HL-60 (cell line): Measurements from ENCODE around the gene HDGF.

ENCODE experiments used
- DNase-seq, 2 experiments: peaks; one replicate each; pipeline ENCODE4 v3.0.0-alpha.2; 2010 to 2020; ENCODE audit warnings: low read depth in 1 of 2, low spot score in 1 of 2
- H3K27ac ChIP-seq: fragments of 250-450 bp; sonication (Bioruptor Pico); replicated peaks from 2 replicates; pipeline ENCODE4 v1.5.1; 2020; ENCODE audit warnings: mild to moderate bottlenecking, moderate library complexity
- H3K27me3 ChIP-seq: fragments of 250-450 bp; sonication (Bioruptor Pico); 2 replicates; pipeline ENCODE4 v1.5.1; 2021; ENCODE audit warnings: mild to moderate bottlenecking, moderate library complexity; ENCODE audit not compliant: insufficient read depth, poor library complexity, severe bottlenecking
- H3K4me3 ChIP-seq: replicated peaks from 2 replicates; pipeline ENCODE4 v1.5.1; 2011; ENCODE audit warnings: mild to moderate bottlenecking, control low read depth, low read length; ENCODE audit not compliant: insufficient read depth
- GABPA ChIP-seq: IDR thresholded peaks from 2 replicates; pipeline ENCODE4 v1.6.1; 2012; ENCODE audit warnings: low read depth
- POLR2AphosphoS5 ChIP-seq: IDR thresholded peaks from 2 replicates; pipeline ENCODE4 v1.6.1; 2012; ENCODE audit warnings: low read depth
- SPI1 ChIP-seq: IDR thresholded peaks from 2 replicates; pipeline ENCODE4 v1.6.1; 2012; ENCODE audit warnings: low read depth, mild to moderate bottlenecking, borderline replicate concordance
- TF ChIP-seq, protein P1 (sequence below): IDR thresholded peaks from 2 replicates; pipeline ENCODE4 v1.6.1; 2012; ENCODE audit warnings: low read depth; ENCODE audit not compliant: insufficient replicate concordance
- TF ChIP-seq, protein P2 (sequence below): IDR thresholded peaks from one replicate; pipeline ENCODE4 v1.5.1; 2011; ENCODE audit warnings: low read length, control low read depth, inconsistent platforms; ENCODE audit not compliant: insufficient read depth

HDGF gene

DNA sequence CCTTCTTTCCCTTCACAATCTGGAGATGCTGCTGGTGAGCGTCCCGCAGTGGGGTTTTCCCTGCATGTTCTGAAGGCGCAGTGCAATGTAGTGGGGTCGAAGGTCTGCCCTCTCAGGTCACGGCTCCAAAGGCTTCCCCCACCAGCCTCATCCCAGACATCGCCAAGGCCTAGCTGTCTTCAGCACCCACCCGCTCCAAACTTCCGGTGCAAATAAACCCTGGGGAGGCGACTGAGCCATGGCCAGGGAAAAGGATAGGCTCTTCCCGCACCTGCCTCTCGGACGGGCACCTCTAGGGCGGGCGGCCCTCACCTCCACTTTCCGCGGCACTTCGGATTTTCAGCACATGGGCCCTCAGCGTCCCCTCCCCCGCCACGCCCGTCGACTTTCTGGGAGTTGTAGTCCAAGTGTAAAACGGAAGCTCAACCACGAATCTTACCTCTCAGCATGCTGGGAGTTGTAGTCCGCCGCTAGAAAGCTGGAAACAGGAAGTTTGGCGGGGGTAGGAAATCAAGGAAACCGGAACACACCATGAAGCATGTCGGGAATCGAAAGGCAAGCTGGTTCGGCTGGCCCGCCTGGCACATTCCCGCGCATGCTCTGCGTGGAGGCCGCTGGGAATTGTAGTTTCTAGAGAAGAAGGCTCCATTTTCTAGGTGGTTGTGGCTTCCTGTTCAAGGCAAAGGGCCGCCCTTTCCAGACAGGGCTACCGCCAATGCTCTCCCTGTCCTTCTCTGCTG is 10.6 kb downstream of the HDGF start, which contains the start of gene MRPL24:
Gene MRPL24, minus strand, starts transcription at position 348 of the 740 bp plus-strand sequence. CDS start 2,384 bp downstream, outside the sequence.
- H3K4me3 ChIP-seq = peak within 1 kb of the TSS; percentile 58
- peak within 1 kb of the TSS; percentile 86 for H3K27ac ChIP-seq
- H3K27me3 ChIP-seq = no peaks in the 10 kb centered on the region
- peak; percentile 99 to 100 for DNase-seq
- TF ChIP-seq SPI1 (peak; percentile 62; the same call in 1 of the 2 replicates), POLR2AphosphoS5 (peak; percentile 82), GABPA (peak; percentile 99)
- TF ChIP-seq, protein P1, sequence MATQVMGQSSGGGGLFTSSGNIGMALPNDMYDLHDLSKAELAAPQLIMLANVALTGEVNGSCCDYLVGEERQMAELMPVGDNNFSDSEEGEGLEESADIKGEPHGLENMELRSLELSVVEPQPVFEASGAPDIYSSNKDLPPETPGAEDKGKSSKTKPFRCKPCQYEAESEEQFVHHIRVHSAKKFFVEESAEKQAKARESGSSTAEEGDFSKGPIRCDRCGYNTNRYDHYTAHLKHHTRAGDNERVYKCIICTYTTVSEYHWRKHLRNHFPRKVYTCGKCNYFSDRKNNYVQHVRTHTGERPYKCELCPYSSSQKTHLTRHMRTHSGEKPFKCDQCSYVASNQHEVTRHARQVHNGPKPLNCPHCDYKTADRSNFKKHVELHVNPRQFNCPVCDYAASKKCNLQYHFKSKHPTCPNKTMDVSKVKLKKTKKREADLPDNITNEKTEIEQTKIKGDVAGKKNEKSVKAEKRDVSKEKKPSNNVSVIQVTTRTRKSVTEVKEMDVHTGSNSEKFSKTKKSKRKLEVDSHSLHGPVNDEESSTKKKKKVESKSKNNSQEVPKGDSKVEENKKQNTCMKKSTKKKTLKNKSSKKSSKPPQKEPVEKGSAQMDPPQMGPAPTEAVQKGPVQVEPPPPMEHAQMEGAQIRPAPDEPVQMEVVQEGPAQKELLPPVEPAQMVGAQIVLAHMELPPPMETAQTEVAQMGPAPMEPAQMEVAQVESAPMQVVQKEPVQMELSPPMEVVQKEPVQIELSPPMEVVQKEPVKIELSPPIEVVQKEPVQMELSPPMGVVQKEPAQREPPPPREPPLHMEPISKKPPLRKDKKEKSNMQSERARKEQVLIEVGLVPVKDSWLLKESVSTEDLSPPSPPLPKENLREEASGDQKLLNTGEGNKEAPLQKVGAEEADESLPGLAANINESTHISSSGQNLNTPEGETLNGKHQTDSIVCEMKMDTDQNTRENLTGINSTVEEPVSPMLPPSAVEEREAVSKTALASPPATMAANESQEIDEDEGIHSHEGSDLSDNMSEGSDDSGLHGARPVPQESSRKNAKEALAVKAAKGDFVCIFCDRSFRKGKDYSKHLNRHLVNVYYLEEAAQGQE = no peak
- TF ChIP-seq, protein P2, sequence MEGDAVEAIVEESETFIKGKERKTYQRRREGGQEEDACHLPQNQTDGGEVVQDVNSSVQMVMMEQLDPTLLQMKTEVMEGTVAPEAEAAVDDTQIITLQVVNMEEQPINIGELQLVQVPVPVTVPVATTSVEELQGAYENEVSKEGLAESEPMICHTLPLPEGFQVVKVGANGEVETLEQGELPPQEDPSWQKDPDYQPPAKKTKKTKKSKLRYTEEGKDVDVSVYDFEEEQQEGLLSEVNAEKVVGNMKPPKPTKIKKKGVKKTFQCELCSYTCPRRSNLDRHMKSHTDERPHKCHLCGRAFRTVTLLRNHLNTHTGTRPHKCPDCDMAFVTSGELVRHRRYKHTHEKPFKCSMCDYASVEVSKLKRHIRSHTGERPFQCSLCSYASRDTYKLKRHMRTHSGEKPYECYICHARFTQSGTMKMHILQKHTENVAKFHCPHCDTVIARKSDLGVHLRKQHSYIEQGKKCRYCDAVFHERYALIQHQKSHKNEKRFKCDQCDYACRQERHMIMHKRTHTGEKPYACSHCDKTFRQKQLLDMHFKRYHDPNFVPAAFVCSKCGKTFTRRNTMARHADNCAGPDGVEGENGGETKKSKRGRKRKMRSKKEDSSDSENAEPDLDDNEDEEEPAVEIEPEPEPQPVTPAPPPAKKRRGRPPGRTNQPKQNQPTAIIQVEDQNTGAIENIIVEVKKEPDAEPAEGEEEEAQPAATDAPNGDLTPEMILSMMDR = no peak

DNA sequence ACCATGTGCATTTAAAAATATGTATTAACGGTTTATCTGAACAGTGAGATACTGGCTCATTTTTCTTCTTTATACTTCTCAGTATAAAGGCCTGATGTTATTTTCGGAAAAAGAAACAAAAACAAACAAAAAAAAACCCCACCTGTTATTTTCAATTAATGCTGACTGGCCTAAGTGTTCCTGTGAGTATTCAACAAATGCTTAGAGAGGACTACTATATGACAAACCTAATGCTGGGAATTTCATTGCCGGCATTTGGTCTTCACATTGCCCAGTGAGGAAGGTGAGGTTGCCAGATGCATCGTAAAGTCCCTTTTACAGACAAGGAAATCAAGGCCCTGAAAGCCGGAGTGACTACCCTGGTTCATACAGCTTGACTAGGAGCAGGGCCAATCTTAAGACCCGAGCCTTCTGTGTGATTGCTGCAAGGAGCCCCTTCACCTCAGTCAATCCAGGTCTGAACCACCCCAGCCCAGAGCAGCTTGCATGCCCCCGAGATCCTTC is 11.2 kb downstream of the HDGF start:
- no peak for TF ChIP-seq SPI1
- TF ChIP-seq, protein P1 = no peak
- TF ChIP-seq GABPA = no peak
- TF ChIP-seq POLR2AphosphoS5 = no peak
- TF ChIP-seq, protein P2 = no peak
- Histone ChIP-seq H3K27ac (peak overlapping the region; percentile 86), H3K27me3 (no peaks in the 10 kb centered on the region), H3K4me3 (peak overlapping the region; percentile 58)
- no peak for DNase-seq

DNA sequence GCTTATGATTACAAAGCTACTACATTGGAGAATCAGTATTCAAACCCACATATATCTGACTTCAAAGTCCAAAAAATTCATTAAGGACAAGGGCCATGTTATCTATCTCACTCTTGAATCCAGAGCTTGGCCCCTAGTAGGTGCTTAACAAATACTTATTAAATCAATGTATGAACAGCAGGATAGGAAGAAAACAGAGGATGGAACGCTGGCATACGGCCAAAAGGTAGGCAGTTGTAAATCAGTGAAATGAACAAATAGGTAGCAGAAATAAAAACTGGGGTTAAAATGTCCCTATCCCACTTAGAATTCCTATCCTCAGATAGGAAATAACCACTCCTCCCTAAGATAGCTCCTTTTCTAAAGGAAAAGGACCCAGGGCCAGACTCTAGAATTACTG is 12.6 kb downstream of the HDGF start:
- no peak for DNase-seq
- H3K27ac ChIP-seq = no peak overlapping the region
- no peak overlapping the region for H3K4me3 ChIP-seq
- H3K27me3 ChIP-seq = no peaks in the 10 kb centered on the region
- TF ChIP-seq, protein P1 = no peak
- TF ChIP-seq GABPA = no peak
- TF ChIP-seq, protein P2 = no peak
- TF ChIP-seq SPI1 = no peak
- no peak for TF ChIP-seq POLR2AphosphoS5
